ENCODE data around the gene PACSIN3.
"Not testable (repeated sequence)": the region's sequence is repeated elsewhere in the genome, so short reads cannot be mapped to it uniquely, and the experiment has no call there.

Gene PACSIN3

GRCh38 chr11:47186076-47186699 is at the start of gene PACSIN3:
Gene PACSIN3 (minus strand): TSS chr11:47186434. CDS start chr11:47182727, 3,707 bp downstream.
- DNase-seq = peak; percentile 26

GRCh38 chr11:47235163-47235562 is 48.9 kb upstream of the PACSIN3 start:
- no peak for DNase-seq

- DNase-seq = peak; percentile 20
Observed at GRCh38 chr11:47234669-47235100, 48.5 kb upstream of the PACSIN3 start.

- DNase-seq = no peak
Observed at GRCh38 chr11:47233989-47234668, 47.9 kb upstream of the PACSIN3 start.

GRCh38 chr11:47233051-47233450 is 46.8 kb upstream of the PACSIN3 start:
- no peak for DNase-seq

GRCh38 chr11:47229161-47229560 is 42.9 kb upstream of the PACSIN3 start:
- no peak for DNase-seq

GRCh38 chr11:47225552-47226400 is 39.5 kb upstream of the PACSIN3 start:
- DNase-seq = peak; percentile 71

GRCh38 chr11:47222696-47223095 is 36.5 kb upstream of the PACSIN3 start:
- no peak for DNase-seq

- DNase-seq = no peak
Observed at GRCh38 chr11:47220401-47220821, 34.2 kb upstream of the PACSIN3 start.

GRCh38 chr11:47216121-47216798 is 30.0 kb upstream of the PACSIN3 start:
- DNase-seq = peak; percentile 83

GRCh38 chr11:47215366-47215910 is 29.2 kb upstream of the PACSIN3 start:
- peak; percentile 63 for DNase-seq

- peak; percentile 93 for DNase-seq
Observed at GRCh38 chr11:47213950-47214565, 27.8 kb upstream of the PACSIN3 start.

- DNase-seq = no peak
Observed at GRCh38 chr11:47212938-47213337, 26.7 kb upstream of the PACSIN3 start.

- DNase-seq = no peak
Observed at GRCh38 chr11:47208628-47209027, 22.4 kb upstream of the PACSIN3 start.

- DNase-seq = not testable (repeated sequence)
Observed at GRCh38 chr11:47208008-47208552, 21.8 kb upstream of the PACSIN3 start.

GRCh38 chr11:47207459-47207858 is 21.2 kb upstream of the PACSIN3 start:
- DNase-seq = no peak

GRCh38 chr11:47206577-47206976 is 20.3 kb upstream of the PACSIN3 start:
- not testable (repeated sequence) for DNase-seq

- no peak for DNase-seq
Observed at GRCh38 chr11:47204637-47204989, 18.4 kb upstream of the PACSIN3 start.

- DNase-seq = no peak
Observed at GRCh38 chr11:47202576-47202975, 16.3 kb upstream of the PACSIN3 start.

GRCh38 chr11:47201015-47201414 is 14.8 kb upstream of the PACSIN3 start:
- no peak for DNase-seq

- not testable (repeated sequence) for DNase-seq
Observed at GRCh38 chr11:47198161-47198560, 11.9 kb upstream of the PACSIN3 start.

GRCh38 chr11:47192111-47192510 is 5.9 kb upstream of the PACSIN3 start:
- no peak for DNase-seq
